GM18951 (cell line): ENCODE data around the gene ZYX.

ENCODE experiments used
- POLR2A ChIP-seq: IDR thresholded peaks from 4 replicates; pipeline ENCODE4 v1.6.1; 2011; ENCODE audit warnings: mild to moderate bottlenecking; ENCODE audit not compliant: insufficient read length, insufficient read depth; ENCODE audit errors: extremely low read depth
- in situ Hi-C: fragments of 300-500 bp; cut with MboI; formaldehyde crosslinking; loops from one replicate; pipeline ENCODE4 v1.12.0; 2022; ENCODE audit warnings: low sequenced_read_pairs, mixed read lengths, inconsistent platforms; ENCODE audit not compliant: unreplicated experiment

Gene ZYX

GRCh38 chr7:143436325-143436946, 55.3 kb downstream of the ZYX start:
- TF ChIP-seq POLR2A: no peak
- in situ Hi-C loops: no loop called here

GRCh38 chr7:143437578-143437977, 56.4 kb downstream of the ZYX start:
- in situ Hi-C loops: no loop called here
- TF ChIP-seq POLR2A: no peak

GRCh38 chr7:143439866-143440265, 58.7 kb downstream of the ZYX start:
- in situ Hi-C loops: no loop called here
- no peak for TF ChIP-seq POLR2A
